GM12878 (cell line): Measurements from ENCODE around the gene HNRNPAB. TPM values are rescaled to one million over a fixed set of nuclear protein-coding genes. Genes with fewer than 3 reads are reported as not detected.

ENCODE experiments used
- ATAC-seq: fragments of 200-7000 bp; cut with Tn5 transposase; 3 replicates; pipeline ENCODE4 v1.9.1; 2020; ENCODE audit warnings: mild to moderate bottlenecking, moderate library complexity
- BruUV-seq: library from RNA; stranded (reverse); fragments of 400-500 nt; replicated peaks from 2 replicates; lab custom pipeline; 2021; lab: Mats Ljungman, UMichigan
- CTCF ChIA-PET: fragments of 300-600 bp; sonication (Branson Sonifier 250); formaldehyde crosslinking; extraction: SDS; loops from one replicate; lab custom pipeline; 2021; ENCODE audit warnings: inconsistent platforms; lab: Yijun Ruan, JAX
- POLR2A ChIA-PET: fragments of 350-600 bp; formaldehyde crosslinking; extraction: SDS; loops from one replicate; lab custom pipeline; 2021; ENCODE audit warnings: inconsistent platforms; lab: Charles Lee
- RAD21 ChIA-PET: fragments of 300-600 bp; sonication (Branson Sonifier 250); formaldehyde crosslinking; loops from one replicate; lab custom pipeline; 2023; ENCODE audit warnings: antibody characterized with exemption; ENCODE audit not compliant: unreplicated experiment; lab: Charles Lee
- SMC1A ChIA-PET: fragments of 300-600 bp; sonication (Branson Sonifier 250); formaldehyde crosslinking; loops from one replicate; lab custom pipeline; 2023; ENCODE audit not compliant: unreplicated experiment, uncharacterized antibody; lab: Charles Lee
- DNase-seq: peaks from one replicate; pipeline ENCODE4 v3.0.0-alpha.2; 2011; ENCODE audit warnings: low read depth, low spot score
- FAIRE-seq: peaks from 3 replicates; lab custom pipeline; 2011; peaks lifted over from hg19 to GRCh38; lab: Jason Lieb, UNC
- H2AFZ ChIP-seq: 2 replicates; pipeline ENCODE4 v1.6.0; 2011; ENCODE audit warnings: low read depth, low read length, control low read depth; ENCODE audit not compliant: control insufficient read depth
- H3K27ac ChIP-seq: 2 replicates; pipeline ENCODE4 v1.5.1; 2011; ENCODE audit warnings: control low read depth; ENCODE audit not compliant: control insufficient read depth, insufficient read depth
- H3K27me3 ChIP-seq, 2 experiments: replicated peaks in 1 of 2; 2 replicates each; pipeline versions ENCODE4 v1.6.0 to v1.6.1; 2011; ENCODE audit warnings: low read length in 1 of 2; ENCODE audit not compliant: control insufficient read depth in 2 of 2, insufficient read depth in 2 of 2
- H3K36me3 ChIP-seq, 2 experiments: 2 replicates each; pipeline ENCODE4 v1.5.1; 2011; ENCODE audit warnings: low read length in 1 of 2; ENCODE audit not compliant: control insufficient read depth in 2 of 2, insufficient read depth in 2 of 2
- H3K4me1 ChIP-seq: 2 replicates; pipeline ENCODE4 v1.6.1; 2011; ENCODE audit warnings: mild to moderate bottlenecking, low read length, moderate library complexity, mixed read lengths; ENCODE audit not compliant: control insufficient read depth, insufficient read depth
- H3K4me2 ChIP-seq: 2 replicates; pipeline ENCODE4 v1.6.0; 2011; ENCODE audit warnings: control low read depth; ENCODE audit not compliant: control insufficient read depth, insufficient read depth
- H3K4me3 ChIP-seq: fragments of 200-600 bp; sonication (generic); 2 replicates; pipeline ENCODE4 v1.5.1; 2016
- H3K79me2 ChIP-seq: 2 replicates; pipeline ENCODE4 v1.6.0; 2011; ENCODE audit warnings: low read length; ENCODE audit not compliant: control insufficient read depth, insufficient read depth
- H3K9ac ChIP-seq: 2 replicates; pipeline ENCODE4 v1.8.0; 2011; ENCODE audit warnings: low read length, control low read depth, mixed read lengths; ENCODE audit not compliant: control insufficient read depth, insufficient read depth
- H3K9me3 ChIP-seq: replicated peaks from 3 replicates; pipeline ENCODE4 v1.5.1; 2011; ENCODE audit warnings: mild to moderate bottlenecking, low read length; ENCODE audit not compliant: control insufficient read depth, insufficient read depth
- H4K20me1 ChIP-seq: 2 replicates; pipeline ENCODE4 v1.6.0; 2011; ENCODE audit not compliant: control insufficient read depth, insufficient read depth
- BMI1 ChIP-seq: fragments of 450-650 bp; IDR thresholded peaks from 2 replicates; pipeline ENCODE4 v1.6.1; 2016; ENCODE audit warnings: mild to moderate bottlenecking, moderate library complexity, borderline replicate concordance
- MAX ChIP-seq: IDR thresholded peaks from 2 replicates; pipeline ENCODE4 v1.6.1; 2012; ENCODE audit warnings: low read depth, low read length, improper control_type of control experiment
- MTA3 ChIP-seq: IDR thresholded peaks from 2 replicates; pipeline ENCODE4 v1.6.1; 2012; ENCODE audit warnings: low read length, inconsistent platforms, borderline replicate concordance
- SIN3A ChIP-seq: IDR thresholded peaks from 2 replicates; pipeline ENCODE4 v1.6.1; 2012; ENCODE audit warnings: low read depth, low read length, improper control_type of control experiment
- TARDBP ChIP-seq: IDR thresholded peaks from 2 replicates; pipeline ENCODE4 v1.6.1; 2016; ENCODE audit warnings: borderline replicate concordance
- USF2 ChIP-seq: IDR thresholded peaks from 2 replicates; pipeline ENCODE4 v1.6.1; 2011; ENCODE audit warnings: low read depth, low read length, improper control_type of control experiment, borderline replicate concordance
- WGBS: methylation state at CpG from one replicate; pipeline ENCODE4 v1.1.6; 2016; ENCODE audit warnings: low lambda C conversion rate; ENCODE audit not compliant: insufficient replicate concordance, insufficient coverage; ENCODE audit errors: missing lambda C conversion rate; 5-methylcytosine and 5-hydroxymethylcytosine counted together
- in situ Hi-C: fragments of 300-500 bp; cut with MboI; formaldehyde crosslinking; loops from 9 replicates; pipeline ENCODE4 v1.14.3; 2018; ENCODE audit warnings: mixed read lengths
- intact Hi-C: fragments of 100-400 bp; cut with micrococcal nuclease; formaldehyde crosslinking; loops from one replicate; pipeline ENCODE4 v1.14.2; 2022; ENCODE audit not compliant: unreplicated experiment
- polyA plus RNA-seq, 11 experiments: library from polyadenylated mRNA; depleted of rRNA in 4 of 11; unstranded in 6 of 11; stranded (reverse) in 5 of 11; fragments of >200 nt; fragmentation: Nextera tagmentation in 4 of 11; fragmentation: Illumina TruSeq in 1 of 11; extraction: Ambion mirVana in 4 of 11; extraction: Trizol in 1 of 11; gene quantifications; 1 replicate in 1 of 11; 2 replicates in 10 of 11; pipeline versions ENCODE4 v1.2.1 to v1.2.3, GENCODE V29; 2011 to 2016; ENCODE audit warnings: inconsistent platforms in 2 of 11, missing spikeins in 2 of 11, low read depth in 1 of 11
- total RNA-seq, 4 experiments: library from RNA; depleted of rRNA in 3 of 4; stranded (reverse); fragments of >200 nt in 3 of 4; fragmentation: Illumina TruSeq in 1 of 4; extraction: Trizol in 1 of 4; gene quantifications; 2 replicates each; pipeline versions ENCODE4 v1.2.1 to v1.2.3, GENCODE V29; 2013 to 2021

Gene HNRNPAB
- total and polyA plus RNA-seq, 10 of the 15 experiments (the other 5 are each of a cell fraction or from before 2014, with no cell fraction given) = 42.3 to 330 (median 230) TPM

GRCh38 chr5:178229861-178230260, 25.5 kb downstream of the HNRNPAB start:
- POLR2A ChIA-PET = interaction anchor here (2.0 kb wide), 1 partner anchor 26 kb away, joined by 11 read pairs; the partner anchor contains the start of gene HNRNPAB
- no peak for FAIRE-seq
- in situ Hi-C loops = no loop called here

More at GRCh38 chr5:178229861-178230260, 25.5 kb downstream of the HNRNPAB start:
- CTCF ChIA-PET = no interaction called here
- peaks cover 29% of the 10 kb centered on the region for H3K79me2 ChIP-seq
- DNase-seq (no peak), ATAC-seq (no peak)
- H3K4me1 ChIP-seq = peaks cover 12% of the 10 kb centered on the region
- peaks cover 1 to 8% of the 10 kb centered on the region in 2 experiments for H3K36me3 ChIP-seq
- no TSS peak for BruUV-seq
- H3K4me2 ChIP-seq = peak overlapping the region; percentile 100
- no peak overlapping the region for H3K27ac ChIP-seq
- RAD21 ChIA-PET = no interaction called here
- no peak overlapping the region for H2AFZ ChIP-seq
- no peak overlapping the region for H3K4me3 ChIP-seq
- no peak overlapping the region for H3K9ac ChIP-seq
- 87% methylated on average over 10 of the region's 10 CpGs for WGBS
- no peaks in the 10 kb centered on the region for H3K27me3 ChIP-seq
- SMC1A ChIA-PET = no interaction called here
- no peaks in the 10 kb centered on the region for H4K20me1 ChIP-seq
- no peaks in the 10 kb centered on the region for H3K9me3 ChIP-seq
- intact Hi-C loops = no loop called here
- no peak for TF ChIP-seq MAX
- TF ChIP-seq MTA3 = no peak
- no peak for TF ChIP-seq TARDBP
- TF ChIP-seq SIN3A = no peak
- no peak for TF ChIP-seq BMI1
- TF ChIP-seq USF2 = no peak
